GM12873 (cell line): ENCODE measurements around the gene EMP1.

ENCODE experiments used
- TF ChIP-seq, protein P1 (sequence below): IDR thresholded peaks from 2 replicates; pipeline ENCODE4 v1.5.1; 2012; ENCODE audit warnings: low read depth, mild to moderate bottlenecking, moderate library complexity, low read length, control low read depth; ENCODE audit not compliant: insufficient read depth; ENCODE audit errors: missing control alignments

The EMP1 gene, protein sequence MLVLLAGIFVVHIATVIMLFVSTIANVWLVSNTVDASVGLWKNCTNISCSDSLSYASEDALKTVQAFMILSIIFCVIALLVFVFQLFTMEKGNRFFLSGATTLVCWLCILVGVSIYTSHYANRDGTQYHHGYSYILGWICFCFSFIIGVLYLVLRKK

DNA sequence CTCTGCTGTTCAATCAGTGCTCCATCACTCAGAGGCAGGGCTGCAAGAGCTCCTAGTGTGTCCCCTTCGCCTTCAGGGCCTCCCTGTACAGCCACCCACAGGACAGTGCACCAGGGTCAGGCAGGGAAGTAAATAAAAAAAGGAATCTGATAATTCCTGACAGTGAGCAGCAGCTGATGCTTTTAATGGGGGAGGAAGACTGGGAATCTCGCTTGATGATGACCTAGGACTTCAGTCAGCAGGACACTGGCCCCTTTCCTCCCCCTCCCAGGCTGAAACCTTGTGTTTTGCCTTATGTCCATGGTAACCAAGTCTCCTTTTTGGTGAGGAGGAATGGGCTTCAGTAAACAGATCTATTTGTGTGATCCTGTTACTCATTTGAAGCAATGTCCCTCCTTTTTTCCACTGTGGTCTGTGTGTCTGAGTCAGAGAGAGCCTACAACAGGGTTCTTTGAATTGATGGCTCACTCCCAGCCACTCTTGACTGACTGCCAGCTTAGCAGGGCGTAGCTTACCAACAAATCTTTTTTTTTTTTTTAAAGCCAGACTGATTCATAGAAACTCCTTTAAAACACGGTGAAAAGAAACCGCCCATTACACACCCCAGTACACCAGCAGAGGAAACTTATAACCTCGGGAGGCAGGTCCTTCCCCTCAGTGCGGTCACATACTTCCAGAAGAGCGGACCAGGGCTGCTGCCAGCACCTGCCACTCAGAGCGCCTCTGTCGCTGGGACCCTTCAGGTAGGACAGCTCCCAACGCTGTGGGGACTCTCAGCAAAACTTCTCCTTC, at the start of gene EMP1:
TSS of gene EMP1 (plus strand) at position 597 of the 792 bp plus-strand sequence. CDS start 14,785 bp downstream, outside the sequence.
- TF ChIP-seq, protein P1, sequence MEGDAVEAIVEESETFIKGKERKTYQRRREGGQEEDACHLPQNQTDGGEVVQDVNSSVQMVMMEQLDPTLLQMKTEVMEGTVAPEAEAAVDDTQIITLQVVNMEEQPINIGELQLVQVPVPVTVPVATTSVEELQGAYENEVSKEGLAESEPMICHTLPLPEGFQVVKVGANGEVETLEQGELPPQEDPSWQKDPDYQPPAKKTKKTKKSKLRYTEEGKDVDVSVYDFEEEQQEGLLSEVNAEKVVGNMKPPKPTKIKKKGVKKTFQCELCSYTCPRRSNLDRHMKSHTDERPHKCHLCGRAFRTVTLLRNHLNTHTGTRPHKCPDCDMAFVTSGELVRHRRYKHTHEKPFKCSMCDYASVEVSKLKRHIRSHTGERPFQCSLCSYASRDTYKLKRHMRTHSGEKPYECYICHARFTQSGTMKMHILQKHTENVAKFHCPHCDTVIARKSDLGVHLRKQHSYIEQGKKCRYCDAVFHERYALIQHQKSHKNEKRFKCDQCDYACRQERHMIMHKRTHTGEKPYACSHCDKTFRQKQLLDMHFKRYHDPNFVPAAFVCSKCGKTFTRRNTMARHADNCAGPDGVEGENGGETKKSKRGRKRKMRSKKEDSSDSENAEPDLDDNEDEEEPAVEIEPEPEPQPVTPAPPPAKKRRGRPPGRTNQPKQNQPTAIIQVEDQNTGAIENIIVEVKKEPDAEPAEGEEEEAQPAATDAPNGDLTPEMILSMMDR, result no peak

DNA sequence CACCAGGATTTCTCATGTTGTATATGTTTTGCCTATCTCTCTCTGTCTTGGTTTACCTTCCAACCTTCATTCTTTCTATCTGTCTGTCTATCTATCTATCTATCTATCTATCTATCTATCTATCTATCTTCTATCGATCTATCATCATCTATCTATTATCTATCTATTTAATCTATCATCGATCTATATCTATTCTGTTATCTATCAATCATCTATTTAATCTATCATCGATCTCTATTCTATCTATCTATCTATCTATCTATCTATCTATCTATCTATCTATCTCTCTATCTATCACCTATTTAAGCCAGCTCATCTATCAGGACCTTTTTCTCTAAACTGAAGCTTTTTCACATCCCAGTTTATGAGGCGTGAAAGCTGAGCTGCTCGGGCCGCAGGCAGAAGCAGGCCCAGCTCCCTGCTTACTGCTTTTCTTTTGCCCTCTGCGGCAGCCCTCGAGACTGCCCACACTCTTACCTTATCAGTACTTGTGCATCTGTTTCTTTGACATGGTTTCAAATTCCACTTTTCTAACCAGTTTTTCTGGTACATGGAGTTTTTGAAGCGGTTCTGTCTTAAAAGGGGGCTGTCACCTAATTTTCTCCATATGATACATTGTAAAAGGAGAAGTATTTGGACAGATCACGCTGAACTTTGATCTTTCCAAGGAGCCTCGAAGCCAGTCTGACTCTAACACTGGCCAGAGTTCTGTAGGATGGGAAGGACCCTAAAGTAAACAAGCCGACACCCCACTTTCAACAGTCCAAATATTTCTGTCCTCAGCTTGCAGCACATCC, 48.6 kb upstream of the EMP1 start:
- TF ChIP-seq, protein P1, result no peak

DNA sequence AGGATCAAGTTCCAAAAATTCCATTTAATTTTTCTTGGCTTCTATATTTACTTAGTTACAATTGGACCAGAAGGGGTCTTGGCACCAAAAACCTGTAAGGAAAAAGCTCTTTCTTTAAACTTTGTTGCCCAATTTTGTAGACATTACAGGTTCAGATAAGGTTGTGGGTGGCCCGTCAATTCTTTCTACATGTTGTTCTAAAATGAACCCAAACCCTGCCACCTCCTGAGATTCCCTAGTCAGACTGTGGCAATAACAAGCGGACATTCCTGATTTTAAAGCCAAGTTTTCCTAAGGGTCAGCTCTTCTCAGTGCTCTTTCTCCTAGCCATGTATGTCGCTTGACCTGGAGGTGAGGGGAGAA, 48.1 kb upstream of the EMP1 start:
- TF ChIP-seq, protein P1, result no peak

DNA sequence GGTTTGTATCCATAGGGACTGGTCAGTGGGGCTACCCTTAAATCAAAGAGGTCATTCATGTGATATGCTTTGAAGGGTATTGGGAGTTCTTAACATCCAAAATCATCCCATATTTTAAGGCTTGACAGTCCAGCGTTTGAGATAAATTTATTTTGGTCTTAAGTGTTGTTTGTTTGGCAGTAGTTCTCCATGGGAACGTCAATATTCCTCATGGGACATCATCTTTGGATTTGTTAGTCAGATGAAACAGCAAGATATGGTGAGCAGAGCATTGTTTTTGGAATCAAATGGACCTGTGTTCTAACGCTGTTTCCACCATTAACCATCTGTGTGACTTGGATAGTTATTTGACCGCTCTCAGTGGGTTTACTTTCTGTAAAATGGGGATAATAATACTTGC, 47.1 kb upstream of the EMP1 start:
- TF ChIP-seq, protein P1, result no peak

DNA sequence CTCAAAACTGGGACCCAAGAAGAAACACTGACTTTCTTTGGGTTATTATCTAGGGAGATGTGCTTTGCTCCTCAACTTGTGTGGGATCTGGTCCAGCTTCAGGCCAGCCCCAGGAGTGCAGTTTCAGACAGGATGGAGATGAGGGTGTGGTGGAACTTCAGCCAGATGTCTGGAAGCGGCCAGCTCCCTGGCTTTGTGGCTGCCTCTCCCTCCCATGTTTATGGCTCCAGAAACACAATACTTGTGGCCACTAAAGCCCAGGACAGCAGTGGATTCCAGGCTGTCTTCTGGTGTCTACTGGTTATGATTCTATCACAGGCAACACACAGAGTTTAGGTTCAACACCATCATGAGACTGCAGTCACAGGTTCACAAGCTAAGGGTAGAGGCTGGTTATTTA, 44.2 kb upstream of the EMP1 start:
- TF ChIP-seq, protein P1, result no peak

DNA sequence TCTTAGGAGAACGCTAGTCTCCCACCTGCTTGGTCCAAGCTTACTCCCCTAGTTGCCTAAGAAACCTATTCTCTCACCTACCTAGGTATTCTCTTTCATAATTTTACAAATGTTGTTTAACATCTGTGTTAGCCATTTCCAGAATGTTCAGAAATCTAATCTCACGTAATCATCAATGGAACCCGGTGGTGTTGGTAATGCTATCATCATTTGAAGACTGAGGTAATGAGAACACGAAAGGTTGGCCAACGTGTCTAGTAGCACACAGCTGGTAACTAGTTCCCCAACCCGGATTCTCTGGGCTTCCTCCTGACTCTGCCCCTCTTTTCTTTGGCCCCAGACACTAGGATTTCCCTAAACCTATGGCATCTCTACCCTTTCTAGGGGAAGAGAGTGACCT, 43.8 kb upstream of the EMP1 start:
- TF ChIP-seq, protein P1, result no peak

DNA sequence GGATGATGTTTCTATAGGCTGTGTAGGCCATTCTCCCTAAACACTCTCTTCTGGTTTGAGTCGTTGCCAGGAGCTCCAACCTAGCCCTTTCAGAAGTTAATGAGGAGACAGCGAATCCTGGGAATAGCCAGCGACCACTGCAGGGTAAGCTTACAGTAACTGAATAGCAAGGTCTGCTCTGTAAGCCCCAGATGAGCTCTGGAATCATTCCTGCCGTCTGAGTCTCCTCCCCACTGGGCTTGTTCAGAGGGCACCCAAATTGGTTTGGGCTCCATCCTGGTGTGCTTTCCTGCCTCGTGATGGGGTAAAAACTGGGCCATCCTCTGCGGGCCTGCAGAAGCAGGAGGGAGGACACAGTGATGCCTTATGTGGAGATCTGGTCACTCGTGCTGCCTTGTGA, 43.3 kb upstream of the EMP1 start:
- TF ChIP-seq, protein P1, result no peak
